ENCODE measurements around the gene TRIM9. TPM values are rescaled to one million over a fixed set of nuclear protein-coding genes. Genes with fewer than 3 reads are reported as not detected.

Gene TRIM9
- total RNA-seq, 1 experiment from 2014 or later = 2.6 TPM

- H3F3A ChIP-seq (ENCODE audit: low read length, unreplicated experiment) = no peaks in the 10 kb centered on the region
- no peak overlapping the region for H3K9ac ChIP-seq (ENCODE audit: low read length)
- H3K4me3 ChIP-seq (ENCODE audit: low read length) = no peak overlapping the region
- H3K4me1 ChIP-seq (ENCODE audit: insufficient read depth, low read length) = no peaks in the 10 kb centered on the region
- no peaks in the 10 kb centered on the region for H4K20me1 ChIP-seq (ENCODE audit: low read length)
- ATAC-seq (no peak), DNase-seq (no peak)
- intact Hi-C loops (cut with micrococcal nuclease) = no loop called here
- no peaks in the 10 kb centered on the region for H3K79me2 ChIP-seq (ENCODE audit: low read length)
- H3K9me2 ChIP-seq (replicated peaks; ENCODE audit: low read length) = no peaks in the 10 kb centered on the region
- no peaks in the 10 kb centered on the region for H3K9me3 ChIP-seq (ENCODE audit: low read length)
- ChIA-PET POLR2A (ENCODE audit: unreplicated experiment) (interaction anchor here (0.6 kb wide), 1 partner anchor 673 kb away, joined by 5 read pairs; no protein-coding TSS in a partner anchor), CTCF (no interaction called here)
- no peak overlapping the region for H3K27ac ChIP-seq (ENCODE audit: low read length)
- H3K27me3 ChIP-seq (ENCODE audit: low read length) = no peaks in the 10 kb centered on the region
- no peak overlapping the region for H3K4me2 ChIP-seq (ENCODE audit: low read length)
- peaks cover 44% of the 10 kb centered on the region for H3K36me3 ChIP-seq (ENCODE audit: low read depth, low read length)
- no peak for TF ChIP-seq CTCF (conservative IDR thresholded peaks at IDR 0.05; ENCODE audit: low read depth, low read length)
- no peak for TF ChIP-seq EZH2phosphoT487 (IDR thresholded peaks at IDR 0.05; ENCODE audit: borderline replicate concordance, low read length)
- TF ChIP-seq EZH2 (IDR thresholded peaks at IDR 0.05; ENCODE audit: low read length, unreplicated experiment) = no peak
- H2AFZ ChIP-seq (ENCODE audit: low read length) = no peak overlapping the region
- no TSS peak for BruUV-seq (replicated peaks)
These were observed 166.8 kb downstream of the TRIM9 start for GRCh38 chr14:50928002-50928635.

GRCh38 chr14:50926851-50927386, 168.0 kb downstream of the TRIM9 start:
- Histone ChIP-seq H3K9me2 (replicated peaks; ENCODE audit: low read length) (no peaks in the 10 kb centered on the region), H3K36me3 (ENCODE audit: low read depth, low read length) (peaks cover 43% of the 10 kb centered on the region), H2AFZ (ENCODE audit: low read length) (no peak overlapping the region), H3K27me3 (ENCODE audit: low read length) (no peaks in the 10 kb centered on the region), H3F3A (ENCODE audit: low read length, unreplicated experiment) (no peaks in the 10 kb centered on the region), H3K79me2 (ENCODE audit: low read length) (no peaks in the 10 kb centered on the region), H3K4me3 (ENCODE audit: low read length) (no peak overlapping the region), H3K4me2 (ENCODE audit: low read length) (no peak overlapping the region), H3K27ac (ENCODE audit: low read length) (no peak overlapping the region), H3K9ac (ENCODE audit: low read length) (no peak overlapping the region), H4K20me1 (ENCODE audit: low read length) (no peaks in the 10 kb centered on the region), H3K9me3 (ENCODE audit: low read length) (no peaks in the 10 kb centered on the region), H3K4me1 (ENCODE audit: insufficient read depth, low read length) (no peaks in the 10 kb centered on the region)
- no TSS peak for BruUV-seq (replicated peaks)
- POLR2A ChIA-PET (ENCODE audit: unreplicated experiment) = no interaction called here
- intact Hi-C loops (cut with micrococcal nuclease) = no loop called here
- DNase-seq (no peak), ATAC-seq (no peak)
- CTCF ChIA-PET = no interaction called here
- TF ChIP-seq EZH2 (IDR thresholded peaks at IDR 0.05; ENCODE audit: low read length, unreplicated experiment) (no peak), CTCF (conservative IDR thresholded peaks at IDR 0.05; ENCODE audit: low read depth, low read length) (no peak), EZH2phosphoT487 (IDR thresholded peaks at IDR 0.05; ENCODE audit: borderline replicate concordance, low read length) (no peak)

Other genes starting within 250 kb of the TRIM9 start
- not detected in 2 replicates for gene ABHD12B, start 223.1 kb downstream of the TRIM9 start, total RNA-seq (2014; rRNA removed)
- gene PYGL, start 150.6 kb downstream of the TRIM9 start, total RNA-seq (2014; rRNA removed) = 163 and 174 TPM in 2 replicates
- 56.6 and 61.7 TPM in 2 replicates for gene TMX1, start 145.1 kb upstream of the TRIM9 start, total RNA-seq (2014; rRNA removed)